ENCODE results near the gene SNAPC4.

- TF ChIP-seq EZH2 (IDR thresholded peaks at IDR 0.05; ENCODE audit: borderline replicate concordance) (no peak), EZH2phosphoT487 (IDR thresholded peaks at IDR 0.05; ENCODE audit: low read depth, severe bottlenecking, unreplicated experiment) (no peak), CTCF (IDR thresholded peaks at IDR 0.05; ENCODE audit: poor library complexity) (no peak)
Measured at GRCh38 chr9:136403915-136404800, 4.2 kb upstream of the SNAPC4 start.

All from hepatocyte (in vitro differentiated cells).